DMS153 treated with DMSO at 0.1 percent for 48 hours (cell line): Measurements from ENCODE around the gene ESPL1.
A peak's percentile ranks its signal among the peaks of the same experiment; 100 is the strongest.

Experiments
- DNase-seq: peaks from one replicate; lab custom pipeline; 2025; ENCODE audit not compliant: unreplicated experiment; lab: John Stamatoyannopoulos, UW

The ESPL1 gene

DNA sequence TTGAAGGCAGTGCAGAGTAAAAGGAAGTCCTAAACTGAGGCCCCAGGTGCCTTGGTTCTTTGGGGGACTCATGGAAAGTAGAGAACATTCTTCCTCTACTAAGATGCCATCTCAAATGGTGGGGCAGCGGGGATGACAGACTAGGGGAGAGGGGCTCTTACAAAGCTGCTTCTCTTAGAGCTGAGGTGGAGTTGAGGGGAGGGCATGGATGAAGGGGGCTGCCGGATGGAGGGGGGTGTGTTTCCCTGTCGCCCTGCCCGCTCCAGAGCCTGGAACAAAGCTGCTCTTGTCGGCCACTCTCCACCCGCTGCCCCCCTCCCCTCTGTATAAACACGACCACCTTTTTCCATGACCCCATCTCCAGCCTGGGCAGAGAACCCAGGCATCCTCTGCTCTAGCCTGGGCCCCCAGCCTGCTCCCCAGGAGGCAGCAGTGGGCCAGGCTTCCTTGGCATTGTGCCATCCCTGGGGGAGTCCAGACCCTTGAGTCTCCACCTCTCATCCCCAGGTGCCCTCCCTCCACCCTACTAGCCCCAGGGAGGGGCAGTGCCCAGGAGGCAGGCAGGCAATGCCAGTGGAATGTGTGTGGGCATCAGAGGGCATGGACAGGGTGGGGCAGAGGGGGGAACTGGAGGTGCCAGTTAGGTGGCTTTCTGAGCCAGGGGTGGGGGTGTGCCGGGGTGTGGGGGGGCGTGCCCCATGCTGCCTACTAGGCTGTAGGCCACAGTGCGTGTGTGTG, 37.8 kb upstream of the ESPL1 start:
- no peak for DNase-seq

DNA sequence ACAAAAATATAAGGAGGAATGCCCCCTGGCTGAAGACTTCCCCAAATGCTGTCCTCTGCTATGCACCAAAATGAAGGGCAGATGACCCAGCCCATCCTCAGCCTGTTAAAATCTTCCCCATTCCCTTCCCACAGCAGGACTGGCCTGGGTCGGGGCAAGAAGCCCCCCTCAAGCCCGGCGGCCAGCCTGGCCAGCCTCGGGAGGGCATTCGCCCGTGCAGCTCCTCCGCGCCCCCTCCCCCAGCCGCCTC, 36.5 kb upstream of the ESPL1 start:
- DNase-seq: no peak

GRCh38 chr12:53231921-53232645, 36.0 kb upstream of the ESPL1 start, which contains the start of gene RARG:
Gene RARG, minus strand, starts transcription at chr12:53232209. Its CDS starts 4,664 bp downstream, at chr12:53227545.
- DNase-seq: no peak

DNA sequence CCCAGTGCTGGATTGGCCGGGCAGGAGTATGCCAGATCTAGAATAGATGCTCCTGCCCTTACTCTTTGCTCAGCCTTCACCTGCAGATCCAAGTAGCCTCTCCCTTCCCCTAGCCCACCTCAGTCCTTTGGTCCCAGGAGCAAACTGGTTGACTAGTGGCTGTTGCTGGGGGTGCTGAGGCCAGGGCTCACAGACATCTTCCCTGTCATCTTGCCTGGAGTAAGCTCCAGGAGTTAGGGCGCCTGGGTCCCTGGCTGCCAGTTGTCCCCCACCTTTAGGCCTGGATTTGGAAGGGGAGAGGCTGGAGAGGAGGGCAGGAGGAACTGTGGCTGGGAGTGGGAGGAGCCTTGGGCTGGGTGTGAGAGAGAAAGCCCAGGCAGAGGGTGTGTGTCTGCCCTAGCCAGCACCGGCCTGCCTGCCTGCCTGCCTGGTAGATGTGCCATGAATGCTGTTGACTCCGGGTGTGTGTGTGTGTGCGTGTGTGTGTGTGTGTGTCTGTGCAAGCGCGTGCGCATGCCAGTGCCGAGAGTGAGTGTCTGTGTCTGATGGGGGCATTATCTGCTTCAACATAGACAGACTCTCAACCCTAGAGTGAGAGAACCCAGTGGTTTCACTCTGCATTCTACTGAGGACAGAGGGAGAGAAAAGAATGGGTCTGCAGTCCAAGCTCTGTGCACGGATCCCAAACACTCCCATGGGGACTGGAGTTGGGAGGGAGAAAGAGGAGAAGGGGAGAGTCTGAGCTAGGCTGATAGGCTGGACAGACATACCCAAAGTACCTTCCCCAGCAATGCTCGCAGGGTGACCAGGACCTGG, 35.2 kb upstream of the ESPL1 start:
- DNase-seq: no peak

GRCh38 chr12:53233671-53234121, 34.4 kb upstream of the ESPL1 start:
- no peak for DNase-seq

GRCh38 chr12:53234271-53234914, 33.7 kb upstream of the ESPL1 start:
- DNase-seq: no peak

- DNase-seq: no peak
Observed at GRCh38 chr12:53235164-53235563, 32.9 kb upstream of the ESPL1 start.

GRCh38 chr12:53235742-53236442, 32.2 kb upstream of the ESPL1 start:
- DNase-seq: no peak

DNA sequence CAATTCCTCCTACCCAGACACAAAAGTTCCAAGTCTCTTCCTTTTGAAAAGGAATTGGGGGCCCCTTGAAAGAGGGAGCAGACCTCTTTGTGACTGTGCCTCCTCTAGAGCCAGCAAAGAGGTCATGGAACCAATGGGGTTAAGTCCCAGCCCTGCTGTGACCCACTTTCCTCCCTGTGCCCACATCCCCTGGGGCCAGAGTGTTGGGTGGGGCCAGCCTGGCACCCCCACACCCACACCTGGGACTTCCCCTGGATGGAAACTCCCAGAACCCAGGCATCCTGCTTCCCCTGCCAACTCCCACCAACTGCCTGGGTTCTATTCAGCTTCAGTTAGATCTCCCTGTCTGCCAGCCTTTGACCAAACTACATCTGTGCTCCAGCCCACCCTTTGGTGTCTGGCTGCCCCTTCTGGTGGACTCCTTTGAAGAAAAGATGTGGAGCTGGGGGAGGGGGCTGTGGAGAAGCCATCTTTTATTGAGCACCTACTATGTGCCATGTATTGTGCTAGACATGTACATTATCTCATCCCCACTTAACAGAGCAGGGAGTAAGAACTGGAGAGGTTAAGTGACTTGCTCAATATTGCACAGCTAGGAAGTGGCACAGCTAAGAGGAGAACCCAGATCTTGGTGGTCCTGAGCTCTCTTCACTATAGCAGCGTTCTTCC, 31.5 kb upstream of the ESPL1 start:
- DNase-seq: no peak

- no peak for DNase-seq
Observed at GRCh38 chr12:53239643-53240258, 28.3 kb upstream of the ESPL1 start.

- no peak for DNase-seq
Observed at GRCh38 chr12:53241623-53242412, 26.3 kb upstream of the ESPL1 start.

DNA sequence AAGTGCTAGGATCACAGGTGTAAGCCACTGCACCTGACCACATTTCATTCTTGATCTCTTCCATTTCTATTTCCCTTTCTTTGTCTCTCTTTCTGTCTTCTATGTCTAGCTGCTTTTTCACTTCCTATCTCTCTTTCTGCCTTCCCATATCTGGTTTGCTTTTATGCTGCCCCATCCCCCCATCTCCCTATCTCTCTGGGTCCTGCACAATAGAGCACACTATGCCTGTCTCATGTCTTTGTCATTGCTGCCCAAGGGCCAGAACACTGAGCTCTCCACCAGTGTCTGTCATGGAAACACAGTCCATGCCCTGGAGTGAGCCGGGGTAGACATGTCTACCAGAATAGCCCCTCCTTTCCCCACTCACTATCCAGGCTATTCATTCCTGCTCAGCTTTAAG, 23.8 kb upstream of the ESPL1 start:
- DNase-seq: no peak

DNA sequence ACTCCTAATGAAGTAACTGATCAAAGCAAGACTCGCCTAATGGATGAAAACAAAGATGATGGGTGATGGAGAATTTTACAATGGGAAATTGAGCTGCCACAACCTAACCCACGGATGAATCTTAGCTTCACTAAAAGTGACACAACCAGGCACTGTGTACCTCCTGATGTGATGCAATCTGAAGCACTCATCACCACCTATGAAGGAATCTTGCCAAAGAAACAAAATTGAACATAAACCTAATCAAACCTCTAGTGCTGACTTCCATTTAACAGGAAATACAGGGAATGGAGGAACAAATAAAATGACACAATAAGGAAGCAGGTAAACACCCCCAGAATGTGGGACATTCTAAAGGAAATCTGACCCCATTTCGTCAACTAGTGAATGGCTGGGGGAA, 22.8 kb upstream of the ESPL1 start:
- DNase-seq: no peak

DNA sequence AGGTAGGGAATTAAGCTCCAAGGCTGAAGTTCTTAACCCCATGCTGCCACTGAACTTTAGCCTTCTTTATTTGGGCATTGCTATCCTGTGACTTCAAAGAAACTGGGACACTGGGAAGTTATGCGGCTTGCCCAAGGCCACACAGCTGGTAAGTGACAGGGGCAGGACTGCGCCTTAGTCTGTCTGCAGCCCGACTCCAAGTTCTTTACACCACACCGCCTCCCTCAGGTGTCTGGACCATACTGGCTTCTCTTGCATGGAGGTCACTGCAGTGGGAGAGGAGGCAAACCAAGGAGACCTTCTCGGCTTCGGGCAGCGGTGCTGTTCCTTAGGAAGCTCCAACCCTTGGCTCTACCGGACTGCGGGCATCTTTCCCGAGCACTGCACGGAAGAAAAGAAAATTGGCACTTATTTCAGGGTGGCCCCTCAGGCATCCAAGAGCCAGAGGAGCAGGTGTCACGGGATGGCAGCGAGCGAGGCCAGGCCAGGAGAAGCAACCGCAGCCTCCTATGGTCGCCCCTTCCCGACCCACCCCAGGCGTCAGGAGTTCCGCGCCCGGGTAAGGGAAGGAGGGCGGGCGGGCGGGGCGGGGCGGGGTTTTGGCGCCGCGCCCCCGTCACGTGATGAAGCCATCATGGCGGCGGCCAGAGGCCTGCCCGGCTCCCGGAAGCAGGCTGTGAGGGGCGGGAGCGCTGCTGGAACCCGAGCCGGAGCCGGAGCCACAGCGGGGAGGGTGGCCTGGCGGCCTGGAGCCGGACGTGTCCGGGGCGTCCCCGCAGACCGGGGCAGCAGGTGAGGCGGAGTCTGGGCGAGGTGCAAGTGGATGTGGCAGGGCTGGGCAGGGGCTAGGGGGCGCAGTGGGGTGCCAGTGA, 16.4 kb upstream of the ESPL1 start:
- peak; percentile 42 for DNase-seq

GRCh38 chr12:53252349-53252916, 15.7 kb upstream of the ESPL1 start:
- DNase-seq: no peak

GRCh38 chr12:53253298-53253697, 14.8 kb upstream of the ESPL1 start:
- DNase-seq: no peak

GRCh38 chr12:53254816-53255545, 13.1 kb upstream of the ESPL1 start:
- no peak for DNase-seq
